Measurements from ENCODE around the gene PLS3. TPM values are rescaled to one million over a fixed set of nuclear protein-coding genes. Genes with fewer than 3 reads are reported as not detected.
A peak's percentile ranks its signal among the peaks of the same experiment; 100 is the strongest.

The PLS3 gene
- total and polyA plus RNA-seq, 9 of the 15 experiments (the other 6 are each of a cell fraction or from before 2014, with no cell fraction given), result 0.03 to 0.42 (median 0.03) TPM; not detected in 4

GRCh38 chrX:115690511-115691216 is 129.7 kb downstream of the PLS3 start (continued):
- TF ChIP-seq PRDM10 (IDR thresholded peaks at IDR 0.05; ENCODE audit: partially characterized antibody) (peak; percentile 49), RAD21 (CRISPR knock-in tag; conservative IDR thresholded peaks at IDR 0.05 in 1 of 2, IDR thresholded peaks at IDR 0.05 in 1 of 2) (peak; percentile 24 to 49; a peak in 3 of 4 replicates)

GRCh38 chrX:115693476-115693875 is 132.5 kb downstream of the PLS3 start:
- Histone ChIP-seq H3K27me3 (ENCODE audit: control insufficient read depth in 2 of 2, insufficient read depth in 2 of 2, low read length in 2 of 2) (no peaks in the 10 kb centered on the region), H3K4me1 (replicated peaks in 1 of 2; ENCODE audit: control insufficient read depth in 2 of 2, insufficient read depth in 2 of 2, low read length in 2 of 2) (no peaks in the 10 kb centered on the region), H3K9me1 (ENCODE audit: control insufficient read depth, insufficient read depth, low read length) (no peaks in the 10 kb centered on the region), H3K27ac (ENCODE audit: extremely low read depth, low read depth, low read length) (no peak overlapping the region), H3K4me2 (ENCODE audit: insufficient read depth, low read length) (no peak overlapping the region), H4K20me1 (replicated peaks; ENCODE audit: control insufficient read depth, insufficient read depth, low read length) (no peaks in the 10 kb centered on the region), H3K9ac (ENCODE audit: insufficient read depth in 1 of 2, low read depth in 2 of 2, low read length in 2 of 2) (no peak overlapping the region), H3K9me3 (replicated peaks; ENCODE audit: control insufficient read depth, insufficient read depth, low read depth, low read length) (no peaks in the 10 kb centered on the region), H3K36me3 (ENCODE audit: control insufficient read depth, insufficient read depth, low read length) (no peaks in the 10 kb centered on the region), H2AFZ (ENCODE audit: low read depth, low read length) (no peak overlapping the region), H3K4me3 (no peak overlapping the region), H3K79me2 (ENCODE audit: control insufficient read depth, insufficient read depth, low read length) (no peaks in the 10 kb centered on the region)
- WGBS (ENCODE audit: insufficient coverage, low coverage, missing lambda C conversion rate), result 0% methylated on average over 1 of the region's 6 CpGs
- DNase-seq (ENCODE audit: extremely low read depth in 1 of 4, low spot score in 3 of 4) (no peak), FAIRE-seq (no peak), ATAC-seq (no peak)
- ChIA-PET CTCF (ENCODE audit: low intra/inter-chr PET ratio) (no interaction called here), POLR2A (no interaction called here)
- no TSS peak for BruUV-seq (replicated peaks)
- intact Hi-C loops (cut with micrococcal nuclease) (no loop called here), in situ Hi-C loops (cut with MboI) (loop anchor here (25.0 kb wide), 1 partner anchor 194 kb away; no protein-coding TSS in a partner anchor)
- TF ChIP-seq SMAD4 (CRISPR knock-in tag; conservative IDR thresholded peaks at IDR 0.05), result no peak
